ENCODE measurements around the gene OSM.

Gene OSM

GRCh38 chr22:30214703-30215407, 51.8 kb downstream of the OSM start:
- Histone ChIP-seq H3K9me3 (replicated peaks; ENCODE audit: insufficient read depth, low read length) (no peaks in the 10 kb centered on the region), H3K36me3 (replicated peaks; ENCODE audit: insufficient read depth, low read length) (no peaks in the 10 kb centered on the region), H3K9ac (ENCODE audit: low read length) (no peak overlapping the region), H3K4me1 (ENCODE audit: low read length) (peaks cover 1% of the 10 kb centered on the region), H3K27ac (ENCODE audit: low read length) (no peak overlapping the region), H3K9me2 (replicated peaks; ENCODE audit: insufficient read depth, low read length) (no peaks in the 10 kb centered on the region), H2AFZ (ENCODE audit: low read length) (no peak overlapping the region), H3K79me2 (ENCODE audit: low read length) (no peaks in the 10 kb centered on the region), H3K27me3 (replicated peaks; ENCODE audit: insufficient read depth, low read length) (peaks cover 31% of the 10 kb centered on the region), H3F3A (ENCODE audit: insufficient read depth, low read length) (no peaks in the 10 kb centered on the region), H3K4me3 (ENCODE audit: low read length) (no peak overlapping the region), H3K4me2 (ENCODE audit: low read depth, low read length) (no peak overlapping the region), H4K20me1 (ENCODE audit: insufficient read depth, low read length) (no peaks in the 10 kb centered on the region)
- TF ChIP-seq EZH2phosphoT487 (IDR thresholded peaks at IDR 0.05; ENCODE audit: low read length) (no peak), CTCF (IDR thresholded peaks at IDR 0.05; ENCODE audit: low read length) (no peak), EZH2 (optimal IDR thresholded peaks at IDR 0.05; ENCODE audit: low read depth, low read length) (no peak)
- no peak for DNase-seq

GRCh38 chr22:30212996-30213441, 53.6 kb downstream of the OSM start:
- Histone ChIP-seq H3K27me3 (replicated peaks; ENCODE audit: insufficient read depth, low read length) (peaks cover 38% of the 10 kb centered on the region), H3K9me3 (replicated peaks; ENCODE audit: insufficient read depth, low read length) (no peaks in the 10 kb centered on the region), H2AFZ (ENCODE audit: low read length) (no peak overlapping the region), H3K9ac (ENCODE audit: low read length) (no peak overlapping the region), H4K20me1 (ENCODE audit: insufficient read depth, low read length) (no peaks in the 10 kb centered on the region), H3K9me2 (replicated peaks; ENCODE audit: insufficient read depth, low read length) (no peaks in the 10 kb centered on the region), H3K27ac (ENCODE audit: low read length) (no peak overlapping the region), H3F3A (ENCODE audit: insufficient read depth, low read length) (no peaks in the 10 kb centered on the region), H3K4me3 (ENCODE audit: low read length) (no peak overlapping the region), H3K4me2 (ENCODE audit: low read depth, low read length) (no peak overlapping the region), H3K79me2 (ENCODE audit: low read length) (no peaks in the 10 kb centered on the region), H3K4me1 (ENCODE audit: low read length) (no peaks in the 10 kb centered on the region), H3K36me3 (replicated peaks; ENCODE audit: insufficient read depth, low read length) (no peaks in the 10 kb centered on the region)
- DNase-seq, result no peak
- TF ChIP-seq EZH2 (optimal IDR thresholded peaks at IDR 0.05; ENCODE audit: low read depth, low read length) (no peak), CTCF (IDR thresholded peaks at IDR 0.05; ENCODE audit: low read length) (no peak), EZH2phosphoT487 (IDR thresholded peaks at IDR 0.05; ENCODE audit: low read length) (no peak)
